Liver (tissue), 3 donors: ENCODE measurements around the gene PLCE1.

Experiments
- ATF3 ChIP-seq: IDR thresholded peaks from 2 replicates; pipeline ENCODE4 v1.6.1; 2016; ENCODE audit warnings: antibody characterized with exemption
- CTCF ChIP-seq: fragments of 150-350 bp; IDR thresholded peaks from 2 replicates; pipeline ENCODE4 v1.5.1; 2017; ENCODE audit warnings: improper control_type of control experiment, low read depth, low read length; ENCODE audit not compliant: missing input control
- EGR1 ChIP-seq, 2 donors: IDR thresholded peaks; 2 replicates each; pipeline ENCODE4 v1.6.1; 2016 to 2018; ENCODE audit warnings: antibody characterized with exemption in 2 of 2, low read depth in 2 of 2
- JUND ChIP-seq, 2 donors: IDR thresholded peaks; 2 replicates each; pipeline ENCODE4 v1.6.1; 2016; ENCODE audit warnings: antibody characterized with exemption in 2 of 2
- RAD21 ChIP-seq, 2 donors: IDR thresholded peaks; 2 replicates each; pipeline ENCODE4 v1.6.1; 2016; ENCODE audit warnings: antibody characterized with exemption in 2 of 2, mild to moderate bottlenecking in 2 of 2
- TAF1 ChIP-seq: conservative IDR thresholded peaks from 2 replicates; pipeline ENCODE4 v1.6.1; 2016; ENCODE audit warnings: antibody characterized with exemption, mild to moderate bottlenecking
- TF ChIP-seq, protein P1 (sequence below): IDR thresholded peaks from 2 replicates; pipeline ENCODE4 v1.6.1; 2016; ENCODE audit warnings: antibody characterized with exemption
- TF ChIP-seq, protein P2 (sequence below): IDR thresholded peaks from 2 replicates; pipeline ENCODE4 v1.6.1; 2016; ENCODE audit warnings: antibody characterized with exemption, mild to moderate bottlenecking
- TF ChIP-seq, protein P3 (sequence below): IDR thresholded peaks from 2 replicates; pipeline ENCODE4 v1.6.1; 2016; ENCODE audit warnings: antibody characterized with exemption
- donor health status: healthy.
- donor health status: healthy.

DNA sequence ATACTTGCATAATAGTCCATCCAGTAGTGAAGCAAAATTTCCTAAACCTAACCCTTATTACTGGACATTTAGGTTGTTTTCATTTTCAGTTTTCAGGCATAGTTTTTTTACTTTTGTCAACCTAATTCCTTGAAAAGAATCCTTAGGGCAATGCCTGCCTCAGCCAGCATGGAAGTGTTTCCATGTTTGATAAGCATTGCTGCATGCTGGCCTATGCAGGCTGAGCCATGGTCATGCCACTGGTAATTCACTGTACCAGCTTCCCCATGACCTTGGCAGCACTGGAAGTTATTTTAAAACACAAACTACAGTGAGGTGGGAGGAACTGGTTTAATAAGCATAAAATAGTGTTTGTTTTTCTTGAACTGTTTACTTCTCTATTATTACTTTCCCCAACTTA is 27.8 kb upstream of the PLCE1 start:
- TF ChIP-seq TAF1, result no peak
- no peak for TF ChIP-seq CTCF
- no peak for TF ChIP-seq RAD21 (IDR thresholded peaks at IDR 0.05)
- TF ChIP-seq, protein P1, sequence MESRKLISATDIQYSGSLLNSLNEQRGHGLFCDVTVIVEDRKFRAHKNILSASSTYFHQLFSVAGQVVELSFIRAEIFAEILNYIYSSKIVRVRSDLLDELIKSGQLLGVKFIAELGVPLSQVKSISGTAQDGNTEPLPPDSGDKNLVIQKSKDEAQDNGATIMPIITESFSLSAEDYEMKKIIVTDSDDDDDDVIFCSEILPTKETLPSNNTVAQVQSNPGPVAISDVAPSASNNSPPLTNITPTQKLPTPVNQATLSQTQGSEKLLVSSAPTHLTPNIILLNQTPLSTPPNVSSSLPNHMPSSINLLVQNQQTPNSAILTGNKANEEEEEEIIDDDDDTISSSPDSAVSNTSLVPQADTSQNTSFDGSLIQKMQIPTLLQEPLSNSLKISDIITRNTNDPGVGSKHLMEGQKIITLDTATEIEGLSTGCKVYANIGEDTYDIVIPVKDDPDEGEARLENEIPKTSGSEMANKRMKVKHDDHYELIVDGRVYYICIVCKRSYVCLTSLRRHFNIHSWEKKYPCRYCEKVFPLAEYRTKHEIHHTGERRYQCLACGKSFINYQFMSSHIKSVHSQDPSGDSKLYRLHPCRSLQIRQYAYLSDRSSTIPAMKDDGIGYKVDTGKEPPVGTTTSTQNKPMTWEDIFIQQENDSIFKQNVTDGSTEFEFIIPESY, result no peak
- TF ChIP-seq ATF3, result no peak
- TF ChIP-seq, protein P2, sequence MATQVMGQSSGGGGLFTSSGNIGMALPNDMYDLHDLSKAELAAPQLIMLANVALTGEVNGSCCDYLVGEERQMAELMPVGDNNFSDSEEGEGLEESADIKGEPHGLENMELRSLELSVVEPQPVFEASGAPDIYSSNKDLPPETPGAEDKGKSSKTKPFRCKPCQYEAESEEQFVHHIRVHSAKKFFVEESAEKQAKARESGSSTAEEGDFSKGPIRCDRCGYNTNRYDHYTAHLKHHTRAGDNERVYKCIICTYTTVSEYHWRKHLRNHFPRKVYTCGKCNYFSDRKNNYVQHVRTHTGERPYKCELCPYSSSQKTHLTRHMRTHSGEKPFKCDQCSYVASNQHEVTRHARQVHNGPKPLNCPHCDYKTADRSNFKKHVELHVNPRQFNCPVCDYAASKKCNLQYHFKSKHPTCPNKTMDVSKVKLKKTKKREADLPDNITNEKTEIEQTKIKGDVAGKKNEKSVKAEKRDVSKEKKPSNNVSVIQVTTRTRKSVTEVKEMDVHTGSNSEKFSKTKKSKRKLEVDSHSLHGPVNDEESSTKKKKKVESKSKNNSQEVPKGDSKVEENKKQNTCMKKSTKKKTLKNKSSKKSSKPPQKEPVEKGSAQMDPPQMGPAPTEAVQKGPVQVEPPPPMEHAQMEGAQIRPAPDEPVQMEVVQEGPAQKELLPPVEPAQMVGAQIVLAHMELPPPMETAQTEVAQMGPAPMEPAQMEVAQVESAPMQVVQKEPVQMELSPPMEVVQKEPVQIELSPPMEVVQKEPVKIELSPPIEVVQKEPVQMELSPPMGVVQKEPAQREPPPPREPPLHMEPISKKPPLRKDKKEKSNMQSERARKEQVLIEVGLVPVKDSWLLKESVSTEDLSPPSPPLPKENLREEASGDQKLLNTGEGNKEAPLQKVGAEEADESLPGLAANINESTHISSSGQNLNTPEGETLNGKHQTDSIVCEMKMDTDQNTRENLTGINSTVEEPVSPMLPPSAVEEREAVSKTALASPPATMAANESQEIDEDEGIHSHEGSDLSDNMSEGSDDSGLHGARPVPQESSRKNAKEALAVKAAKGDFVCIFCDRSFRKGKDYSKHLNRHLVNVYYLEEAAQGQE, result no peak
- no peak for TF ChIP-seq JUND (IDR thresholded peaks at IDR 0.05)
- no peak for TF ChIP-seq EGR1 (IDR thresholded peaks at IDR 0.05; ENCODE audit: low read depth in 2 of 2)
- TF ChIP-seq, protein P3, sequence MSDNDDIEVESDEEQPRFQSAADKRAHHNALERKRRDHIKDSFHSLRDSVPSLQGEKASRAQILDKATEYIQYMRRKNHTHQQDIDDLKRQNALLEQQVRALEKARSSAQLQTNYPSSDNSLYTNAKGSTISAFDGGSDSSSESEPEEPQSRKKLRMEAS, result no peak
